Right ventricle myocardium superior (tissue), 1 donor: ENCODE results near the gene SEH1L. TPM values are rescaled to one million over a fixed set of nuclear protein-coding genes. Genes with fewer than 3 reads are reported as not detected.
"Not testable (repeated sequence)": the region's sequence is repeated elsewhere in the genome, so short reads cannot be mapped to it uniquely, and the experiment has no call there.

ENCODE experiments used
- ATAC-seq: fragments of 200-7000 bp; cut with Tn5 transposase; one replicate; pipeline ENCODE4 v1.9.1; 2020; ENCODE audit warnings: mild to moderate bottlenecking; ENCODE audit not compliant: poor library complexity
- DNase-seq: peaks from one replicate; pipeline ENCODE4 v3.0.0-alpha.2; 2020
- intact Hi-C: fragments of 100-400 bp; cut with DNase I; formaldehyde crosslinking; loops from one replicate; pipeline ENCODE4 v1.11.2; 2022
- total RNA-seq: library from RNA; stranded (reverse); fragmentation: NEBNext Ultra II Directional; extraction: Animal tissue kit (Norgen Biotek cat#: 25700); gene quantifications from one replicate; pipeline ENCODE4 v1.2.1, GENCODE V29; 2021
- donor health status: DM: no; HTN: yes; CAD: no; lungs with severe emphysema.

The SEH1L gene
- total RNA-seq, 1 donor from 2014 or later = 17.3 TPM

- ATAC-seq (no peak), DNase-seq (no peak)
- intact Hi-C loops = no loop called here
These were observed 42.3 kb downstream of the SEH1L start for GRCh38 chr18:12990123-12990475.

DNA sequence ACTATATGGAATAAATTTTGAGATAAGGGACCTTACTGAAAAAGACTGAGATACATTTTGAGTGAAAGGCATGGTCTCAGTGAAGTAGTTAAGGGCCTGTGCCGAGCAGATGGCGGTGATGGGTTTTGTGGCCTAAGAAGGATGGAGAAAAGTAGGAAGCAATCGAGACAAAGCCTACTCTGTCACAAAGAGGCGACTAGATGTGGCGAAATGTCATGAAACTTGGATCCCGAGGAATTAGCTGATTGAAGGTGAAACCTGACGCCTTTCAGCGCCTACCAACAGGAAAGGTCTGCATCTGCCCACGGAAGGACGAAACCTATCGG, 42.8 kb downstream of the SEH1L start:
- DNase-seq = no peak
- intact Hi-C loops = no loop called here
- peak; percentile 1 for ATAC-seq

DNA sequence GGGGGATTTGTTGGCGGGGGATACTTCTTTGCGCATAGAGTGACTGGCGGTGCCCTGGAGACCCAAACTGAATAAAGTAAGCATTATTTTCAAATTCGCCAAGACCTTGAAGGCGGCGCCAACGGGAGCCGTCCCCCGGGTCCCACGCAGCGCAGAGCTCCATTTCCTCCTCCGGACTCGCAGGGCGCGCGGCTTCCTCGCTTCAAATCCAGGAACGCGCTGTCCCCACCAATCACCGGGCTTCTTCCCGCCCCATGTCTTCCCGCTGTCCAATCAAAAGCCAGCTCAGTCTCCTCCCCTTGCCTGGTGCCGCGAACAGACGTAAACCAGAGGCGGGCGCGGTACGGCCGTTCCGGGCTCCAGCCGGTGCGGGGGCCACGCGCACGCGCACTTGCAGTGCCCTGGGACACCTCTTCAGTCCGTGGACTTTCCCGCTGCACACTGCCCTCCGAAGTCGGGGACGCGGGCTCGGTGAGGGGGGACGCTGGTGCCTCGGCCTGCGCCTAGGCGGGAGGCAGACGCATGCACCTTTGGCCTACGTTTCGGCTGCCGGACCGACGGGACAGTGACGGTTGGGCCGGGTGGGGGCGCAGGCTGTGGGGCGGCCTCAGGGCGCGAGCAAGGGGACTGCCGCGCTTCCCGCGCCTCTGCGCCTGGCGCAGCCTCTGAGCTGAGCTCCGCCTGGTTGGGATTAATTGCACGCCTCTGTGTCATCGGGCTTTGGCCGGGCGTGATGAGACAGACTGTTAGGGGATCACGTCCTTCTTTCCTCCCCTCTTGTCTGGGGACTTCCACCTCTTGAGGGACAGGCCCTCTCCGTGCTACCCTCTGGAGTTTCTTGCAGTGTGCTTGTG, 43.4 kb downstream of the SEH1L start, which contains the start of gene CEP192:
Gene CEP192 (plus strand): TSS at position 396 of the 854 bp plus-strand sequence. CDS start 8,063 bp downstream, outside the sequence.
- intact Hi-C loops = no loop called here
- ATAC-seq = peak; percentile 98
- DNase-seq = peak; percentile 98

- ATAC-seq (no peak), DNase-seq (no peak)
- intact Hi-C loops = no loop called here
These were observed 44.0 kb downstream of the SEH1L start for GRCh38 chr18:12991821-12992179.

GRCh38 chr18:12993439-12993838, 45.6 kb downstream of the SEH1L start:
- DNase-seq = no peak
- intact Hi-C loops = no loop called here
- ATAC-seq = no peak

DNA sequence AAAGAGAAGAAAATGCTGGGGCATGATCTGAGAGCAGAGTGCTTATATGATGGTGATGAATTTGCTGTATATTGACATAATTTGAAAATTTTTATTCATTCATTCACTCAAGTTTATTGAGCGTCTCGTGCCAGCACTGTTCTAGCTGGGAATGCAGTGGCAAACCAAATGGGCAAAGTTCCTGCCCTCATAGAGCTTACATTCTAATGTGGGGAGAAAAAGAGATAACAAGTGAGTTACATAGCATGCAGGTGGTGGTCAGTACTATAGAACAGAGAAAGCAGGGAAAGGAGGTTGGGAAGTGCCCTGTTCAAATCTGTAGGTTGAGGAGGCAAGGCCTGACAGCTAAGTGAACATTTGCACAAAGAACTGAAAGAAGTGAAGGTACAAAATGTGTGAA, 47.6 kb downstream of the SEH1L start:
- intact Hi-C loops = no loop called here
- DNase-seq = no peak
- no peak for ATAC-seq

DNA sequence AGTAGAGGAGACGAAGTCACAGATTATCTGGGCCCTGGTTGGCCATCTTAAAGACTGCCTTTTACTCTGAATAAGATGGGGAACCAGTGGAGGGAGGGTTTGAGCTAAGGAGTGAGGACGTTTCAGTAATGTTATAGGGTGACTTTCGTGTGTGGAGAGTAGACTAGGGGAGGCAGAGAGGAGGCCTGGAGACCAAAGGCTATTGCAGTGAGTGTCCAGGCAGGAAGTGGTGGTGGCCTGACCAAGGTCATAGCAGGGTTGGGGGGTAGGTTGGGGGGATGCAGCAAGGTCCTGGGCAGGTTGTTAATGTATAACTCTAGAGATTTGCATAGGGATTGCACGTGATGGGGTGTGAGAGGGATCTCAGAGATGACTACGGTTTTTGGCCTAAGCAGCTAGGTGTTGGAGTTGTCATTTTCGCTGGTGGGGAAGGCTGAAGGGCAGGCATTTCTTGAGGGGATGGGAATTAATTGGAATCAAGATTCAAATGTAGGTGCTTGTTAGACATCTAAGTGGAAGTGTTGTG, 48.2 kb downstream of the SEH1L start:
- ATAC-seq = no peak
- intact Hi-C loops = no loop called here
- DNase-seq = no peak

DNA sequence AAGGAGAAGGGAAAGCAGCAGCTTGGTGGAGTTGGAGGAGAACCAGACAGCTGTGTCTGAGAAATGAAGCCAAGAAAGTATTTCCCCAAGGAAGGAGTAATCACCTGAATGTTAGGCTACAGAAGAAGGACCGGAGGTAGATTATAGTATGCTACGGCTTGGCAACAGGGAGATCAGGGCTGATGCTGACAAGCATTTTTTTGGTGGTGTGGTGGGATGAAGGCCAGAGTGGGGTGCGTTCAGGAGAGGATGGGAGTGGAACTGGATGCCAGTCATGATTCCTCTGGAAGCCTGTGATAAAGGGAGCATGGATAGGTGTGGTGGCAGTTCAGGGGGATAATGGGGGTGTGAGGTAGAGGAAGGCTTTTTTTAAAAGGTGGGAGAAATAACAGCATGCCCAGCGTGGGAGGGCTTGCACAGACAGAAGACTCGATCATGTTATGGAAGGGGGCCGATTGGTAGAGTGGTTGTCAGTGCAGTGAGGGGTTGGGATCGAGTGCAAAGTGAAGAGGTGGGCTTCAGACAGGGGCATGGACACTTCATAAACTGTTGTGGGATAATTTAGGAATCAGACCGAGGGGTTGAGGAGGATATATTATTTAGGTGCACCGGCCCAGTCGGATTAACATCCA, 49.0 kb downstream of the SEH1L start:
- ATAC-seq = no peak
- intact Hi-C loops = no loop called here
- no peak for DNase-seq

GRCh38 chr18:12997330-12997729, 49.5 kb downstream of the SEH1L start:
- ATAC-seq, intact Hi-C loops, DNase-seq: not testable (repeated sequence)

GRCh38 chr18:12998332-12999060, 50.7 kb downstream of the SEH1L start:
- DNase-seq = no peak
- intact Hi-C loops = no loop called here
- ATAC-seq = no peak

- intact Hi-C loops = loop anchor here (10.0 kb wide), 1 partner anchor 101 kb away; no protein-coding TSS in a partner anchor
- DNase-seq (no peak), ATAC-seq (peak; percentile 87)
These were observed 55.7 kb downstream of the SEH1L start for GRCh38 chr18:13003466-13003896.

GRCh38 chr18:13004396-13004795, 56.6 kb downstream of the SEH1L start:
- no peak for DNase-seq
- ATAC-seq = no peak
- intact Hi-C loops = loop anchor here (10.0 kb wide), 1 partner anchor 100 kb away; no protein-coding TSS in a partner anchor

DNA sequence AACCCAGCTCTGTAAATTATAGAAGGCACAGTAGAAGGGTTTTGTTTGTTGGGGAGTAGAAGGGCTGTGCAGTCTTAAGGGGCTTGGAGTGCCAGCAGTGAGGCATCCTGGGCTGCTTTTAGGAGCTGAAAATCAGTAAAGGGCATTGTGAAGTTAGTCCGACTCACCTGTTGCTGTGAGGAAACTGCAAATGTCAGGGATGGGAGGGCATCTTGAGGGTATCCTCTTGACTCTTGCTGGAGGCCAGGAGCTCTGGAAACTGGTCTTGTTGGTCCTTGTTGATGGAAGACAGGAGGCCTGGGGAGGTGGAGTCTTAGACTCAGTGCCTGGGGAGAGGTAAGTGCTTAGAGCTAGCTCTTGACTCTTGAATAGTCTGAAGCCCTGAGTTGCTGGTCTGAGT, 57.5 kb downstream of the SEH1L start:
- DNase-seq = no peak
- intact Hi-C loops = loop anchor here (10.0 kb wide), 1 partner anchor 100 kb away; no protein-coding TSS in a partner anchor
- ATAC-seq = no peak

- intact Hi-C loops = loop anchor here (10.0 kb wide), 1 partner anchor 98 kb away; no protein-coding TSS in a partner anchor
- ATAC-seq (no peak), DNase-seq (no peak)
These were observed 58.9 kb downstream of the SEH1L start for GRCh38 chr18:13006531-13007247.

DNA sequence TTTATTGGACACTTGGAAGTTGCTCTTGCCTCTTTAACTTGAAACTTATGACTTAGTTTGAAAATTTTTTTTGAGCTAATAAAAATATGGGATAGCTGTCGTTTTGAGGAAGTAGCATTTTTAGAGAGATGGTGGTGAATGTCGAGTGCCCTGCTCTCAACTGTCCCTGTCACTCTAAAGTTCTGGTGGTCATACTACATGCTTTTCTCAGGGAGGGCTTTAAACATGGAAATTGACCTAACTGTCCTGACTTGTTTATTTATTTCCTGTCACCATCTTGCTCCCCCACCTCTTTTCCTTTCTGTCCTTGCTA, 59.4 kb downstream of the SEH1L start:
- ATAC-seq (no peak), DNase-seq (no peak)
- intact Hi-C loops = loop anchor here (10.0 kb wide), 1 partner anchor 98 kb away; no protein-coding TSS in a partner anchor

GRCh38 chr18:13011719-13012118, 63.9 kb downstream of the SEH1L start:
- ATAC-seq (no peak), DNase-seq (no peak)
- intact Hi-C loops = no loop called here

- DNase-seq (no peak), ATAC-seq (peak; percentile 86)
- intact Hi-C loops = no loop called here
These were observed 66.4 kb downstream of the SEH1L start for GRCh38 chr18:13014232-13014631.

DNA sequence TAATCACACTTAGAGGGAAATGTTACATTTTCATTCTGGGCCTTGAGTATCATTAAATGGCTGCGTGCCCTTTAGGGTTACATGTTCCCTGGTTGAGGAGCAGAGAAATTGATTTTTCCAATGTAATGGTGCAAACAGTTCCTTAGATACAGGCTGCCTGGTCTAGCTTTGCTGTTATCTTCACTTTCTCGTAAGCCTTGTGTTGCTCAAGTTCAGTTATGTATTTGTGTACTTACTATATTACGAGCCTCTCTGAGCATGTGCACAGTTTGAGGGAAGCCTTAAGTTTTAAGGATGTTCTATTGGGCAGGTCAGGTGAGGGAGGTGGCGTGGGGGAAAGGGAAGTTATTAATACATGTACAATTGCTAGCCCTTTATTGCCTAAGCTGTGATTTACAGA, 67.0 kb downstream of the SEH1L start:
- peak; percentile 46 for ATAC-seq
- DNase-seq = no peak
- intact Hi-C loops = no loop called here
